ENCODE results near the gene DPP6.

Gene DPP6

DNA sequence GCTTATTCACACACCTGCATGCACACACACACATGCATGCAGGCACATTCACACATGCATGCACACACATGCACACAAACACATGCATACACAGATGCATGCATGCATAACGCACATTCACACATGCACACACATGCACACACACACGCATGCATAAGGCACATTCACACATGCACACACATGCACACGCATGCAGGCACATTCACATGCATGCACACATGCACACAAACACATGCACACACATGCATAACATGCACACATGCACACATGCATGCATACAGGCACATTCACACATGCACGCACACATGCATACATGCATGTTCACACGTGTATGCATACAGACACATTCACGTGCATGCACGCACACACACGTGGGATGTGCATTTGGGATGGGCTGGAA, 784.9 kb downstream of the DPP6 start:
- TF ChIP-seq, protein P1, sequence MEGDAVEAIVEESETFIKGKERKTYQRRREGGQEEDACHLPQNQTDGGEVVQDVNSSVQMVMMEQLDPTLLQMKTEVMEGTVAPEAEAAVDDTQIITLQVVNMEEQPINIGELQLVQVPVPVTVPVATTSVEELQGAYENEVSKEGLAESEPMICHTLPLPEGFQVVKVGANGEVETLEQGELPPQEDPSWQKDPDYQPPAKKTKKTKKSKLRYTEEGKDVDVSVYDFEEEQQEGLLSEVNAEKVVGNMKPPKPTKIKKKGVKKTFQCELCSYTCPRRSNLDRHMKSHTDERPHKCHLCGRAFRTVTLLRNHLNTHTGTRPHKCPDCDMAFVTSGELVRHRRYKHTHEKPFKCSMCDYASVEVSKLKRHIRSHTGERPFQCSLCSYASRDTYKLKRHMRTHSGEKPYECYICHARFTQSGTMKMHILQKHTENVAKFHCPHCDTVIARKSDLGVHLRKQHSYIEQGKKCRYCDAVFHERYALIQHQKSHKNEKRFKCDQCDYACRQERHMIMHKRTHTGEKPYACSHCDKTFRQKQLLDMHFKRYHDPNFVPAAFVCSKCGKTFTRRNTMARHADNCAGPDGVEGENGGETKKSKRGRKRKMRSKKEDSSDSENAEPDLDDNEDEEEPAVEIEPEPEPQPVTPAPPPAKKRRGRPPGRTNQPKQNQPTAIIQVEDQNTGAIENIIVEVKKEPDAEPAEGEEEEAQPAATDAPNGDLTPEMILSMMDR (IDR thresholded peaks at IDR 0.05; ENCODE audit: control extremely low read depth, extremely low read depth, low read depth, missing control alignments): no peak
- no peak for DNase-seq (ENCODE audit: extremely low spot score)
- POLR2A ChIA-PET: no interaction called here
- CTCF ChIA-PET: no interaction called here

DNA sequence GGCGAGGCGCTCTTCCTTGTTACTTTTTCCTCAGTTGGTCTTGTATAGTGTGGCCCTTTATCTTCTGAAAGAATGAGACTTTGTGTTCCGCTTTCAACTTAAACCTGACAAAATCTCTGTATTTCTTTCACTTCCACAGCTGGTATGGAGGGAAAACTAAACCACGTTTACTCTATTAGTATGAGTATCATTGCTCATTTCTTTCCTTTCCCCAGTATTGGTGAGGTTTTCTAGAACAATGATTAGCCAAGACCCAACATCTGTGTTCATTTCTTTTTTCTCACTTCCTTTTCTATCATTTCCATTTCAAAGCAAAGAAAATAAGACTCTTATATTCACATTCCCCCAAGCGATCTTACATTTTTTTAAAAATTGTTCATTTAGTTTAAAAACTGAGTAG, 785.4 kb downstream of the DPP6 start:
- TF ChIP-seq, protein P1 (IDR thresholded peaks at IDR 0.05; ENCODE audit: control extremely low read depth, extremely low read depth, low read depth, missing control alignments): no peak
- ChIA-PET CTCF (no interaction called here), POLR2A (no interaction called here)
- no peak for DNase-seq (ENCODE audit: extremely low spot score)

DNA sequence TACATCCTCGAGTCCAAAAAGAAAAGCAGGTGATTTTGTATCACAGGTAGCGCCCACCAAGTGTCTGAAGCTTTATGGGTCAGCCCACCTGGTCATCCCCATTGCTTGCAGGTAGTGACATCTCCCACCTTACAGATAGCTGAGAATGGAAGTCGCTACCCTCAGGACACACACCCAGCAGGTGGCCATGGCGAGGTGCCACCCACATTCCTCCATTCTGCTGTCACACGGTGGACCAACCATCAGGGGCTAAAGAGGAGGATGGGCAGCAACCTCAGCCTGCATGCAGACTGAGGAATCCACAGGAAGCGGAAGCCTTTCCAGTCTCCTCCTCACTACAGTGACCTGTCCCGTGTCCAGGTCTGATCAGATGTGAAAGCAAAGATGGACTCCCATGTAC, 787.9 kb downstream of the DPP6 start:
- DNase-seq (ENCODE audit: extremely low spot score): no peak
- TF ChIP-seq, protein P1 (IDR thresholded peaks at IDR 0.05; ENCODE audit: control extremely low read depth, extremely low read depth, low read depth, missing control alignments): no peak
- POLR2A ChIA-PET: no interaction called here
- CTCF ChIA-PET: no interaction called here

DNA sequence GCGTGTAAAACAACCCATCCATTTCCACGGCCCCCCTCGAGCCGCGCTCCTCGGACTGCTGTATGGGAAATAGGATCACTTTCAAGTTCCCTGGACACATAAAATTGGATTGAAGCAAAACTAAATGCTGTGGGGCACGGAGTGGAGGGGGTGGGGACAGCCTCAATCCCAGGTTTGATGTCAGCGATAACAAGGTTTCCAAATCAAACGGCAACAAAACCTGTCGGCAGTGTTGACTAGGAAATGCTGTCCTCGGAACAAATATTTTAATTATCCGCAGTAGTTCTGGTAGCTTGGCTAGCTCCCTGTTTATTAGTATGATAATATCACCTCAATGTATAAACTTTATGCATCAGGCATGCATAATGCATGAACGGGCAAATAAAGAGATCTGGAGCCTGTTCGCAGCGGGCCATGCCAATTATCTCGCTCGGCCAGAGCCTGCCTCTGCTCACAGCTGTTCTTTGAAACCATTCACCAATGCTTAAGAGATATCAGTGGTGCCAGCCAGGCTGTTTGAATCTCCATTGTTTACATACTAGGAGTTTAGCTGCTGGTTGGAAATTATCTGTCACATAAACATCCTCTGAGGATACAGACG, 789.6 kb downstream of the DPP6 start:
- CTCF ChIA-PET: interaction anchor here (1.9 kb wide), 1 partner anchor 12 kb away, joined by 5 read pairs; no protein-coding TSS in a partner anchor
- TF ChIP-seq, protein P1 (IDR thresholded peaks at IDR 0.05; ENCODE audit: control extremely low read depth, extremely low read depth, low read depth, missing control alignments): no peak
- no peak for DNase-seq (ENCODE audit: extremely low spot score)
- POLR2A ChIA-PET: no interaction called here

DNA sequence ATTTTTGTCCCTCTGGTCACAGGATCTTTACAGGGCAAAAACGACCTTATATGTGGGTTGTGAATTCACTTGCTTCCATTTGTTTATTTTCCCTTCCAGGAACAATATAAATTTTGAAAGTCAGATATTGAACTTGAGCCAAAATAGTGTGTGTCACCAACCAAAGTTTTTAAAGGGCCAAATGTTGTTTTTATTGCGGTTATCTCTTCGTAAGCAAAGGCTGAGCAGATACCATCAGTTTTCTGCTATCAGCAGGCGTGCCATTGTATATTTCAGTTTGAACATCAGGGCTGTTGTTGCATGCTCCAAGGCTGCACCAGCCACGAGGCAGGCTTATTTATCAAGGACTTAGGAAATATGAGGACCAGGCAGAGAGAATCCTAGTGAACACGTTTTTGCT, 790.4 kb downstream of the DPP6 start:
- TF ChIP-seq, protein P1 (IDR thresholded peaks at IDR 0.05; ENCODE audit: control extremely low read depth, extremely low read depth, low read depth, missing control alignments): no peak
- ChIA-PET CTCF (interaction anchor here (1.9 kb wide), 1 partner anchor 13 kb away, joined by 5 read pairs; no protein-coding TSS in a partner anchor), POLR2A (no interaction called here)
- no peak for DNase-seq (ENCODE audit: extremely low spot score)

DNA sequence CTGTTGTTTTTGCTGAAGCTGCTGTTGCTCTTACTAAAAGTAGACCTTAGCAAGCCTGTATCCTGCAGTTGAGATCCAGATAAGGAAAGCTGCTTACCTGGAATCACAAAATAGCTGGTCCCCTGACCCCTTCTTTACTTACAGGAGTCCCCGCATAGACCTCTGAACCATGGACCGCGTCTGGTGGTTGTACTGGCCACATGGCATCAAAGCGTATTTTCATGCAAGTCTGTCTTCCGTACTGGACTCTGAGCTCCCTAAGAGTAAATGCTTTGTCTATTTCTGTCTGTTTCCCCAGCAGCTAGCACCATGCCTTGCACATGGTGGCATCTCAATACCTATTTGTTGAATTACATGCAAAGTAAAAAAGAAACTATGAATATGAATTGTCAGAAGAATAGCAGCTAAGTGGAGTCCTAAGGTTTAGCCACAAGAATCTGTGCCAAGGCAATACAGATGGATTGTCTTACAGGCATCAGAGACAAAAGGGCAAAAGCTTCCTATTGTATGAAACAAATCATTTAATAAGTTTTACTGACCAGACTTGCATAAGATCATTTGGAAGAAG, 791.6 kb downstream of the DPP6 start:
- ChIA-PET CTCF (interaction anchor here (1.2 kb wide), 1 partner anchor 71 kb away, joined by 3 read pairs; no protein-coding TSS in a partner anchor), POLR2A (no interaction called here)
- no peak for DNase-seq (ENCODE audit: extremely low spot score)
- TF ChIP-seq, protein P1 (IDR thresholded peaks at IDR 0.05; ENCODE audit: control extremely low read depth, extremely low read depth, low read depth, missing control alignments): no peak

Measured in GM10248 (cell line).